ENCODE results near the gene ZFPM1.

The ZFPM1 gene

DNA sequence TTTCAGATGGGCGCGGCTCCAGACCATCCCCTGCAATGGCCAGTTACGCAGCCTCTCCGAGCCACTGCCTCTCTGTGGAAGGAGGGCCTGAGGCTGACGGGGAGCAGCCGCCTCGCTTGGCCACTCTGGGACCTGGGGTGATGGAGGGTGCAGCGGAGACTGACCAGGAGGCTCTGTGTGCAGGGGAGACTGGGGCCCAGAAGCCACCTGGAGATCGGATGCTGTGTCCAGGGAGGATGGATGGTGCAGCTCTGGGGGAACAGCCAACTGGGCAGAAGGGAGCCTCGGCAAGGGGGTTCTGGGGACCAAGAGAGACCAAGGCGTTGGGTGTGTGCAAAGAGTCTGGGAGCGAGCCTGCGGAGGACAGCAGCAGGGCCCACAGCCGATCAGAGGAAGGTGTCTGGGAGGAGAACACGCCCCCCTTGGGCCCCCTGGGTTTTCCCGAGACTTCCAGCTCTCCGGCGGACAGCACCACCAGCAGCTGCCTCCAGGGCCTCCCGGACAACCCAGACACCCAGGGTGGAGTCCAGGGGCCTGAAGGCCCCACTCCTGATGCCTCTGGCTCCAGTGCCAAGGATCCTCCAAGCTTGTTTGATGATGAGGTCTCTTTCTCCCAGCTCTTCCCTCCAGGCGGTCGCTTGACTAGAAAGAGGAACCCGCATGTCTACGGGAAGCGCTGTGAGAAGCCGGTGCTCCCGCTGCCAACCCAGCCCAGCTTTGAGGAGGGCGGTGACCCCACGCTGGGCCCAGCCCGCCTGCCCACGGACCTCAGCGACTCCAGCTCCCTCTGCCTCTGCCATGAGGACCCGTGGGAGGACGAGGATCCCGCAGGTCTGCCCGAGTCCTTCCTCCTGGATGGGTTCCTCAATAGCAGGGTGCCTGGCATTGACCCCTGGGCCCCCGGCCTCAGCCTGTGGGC lies 17.4 kb upstream of the ZFPM1 start:
- no peak for DNase-seq

DNA sequence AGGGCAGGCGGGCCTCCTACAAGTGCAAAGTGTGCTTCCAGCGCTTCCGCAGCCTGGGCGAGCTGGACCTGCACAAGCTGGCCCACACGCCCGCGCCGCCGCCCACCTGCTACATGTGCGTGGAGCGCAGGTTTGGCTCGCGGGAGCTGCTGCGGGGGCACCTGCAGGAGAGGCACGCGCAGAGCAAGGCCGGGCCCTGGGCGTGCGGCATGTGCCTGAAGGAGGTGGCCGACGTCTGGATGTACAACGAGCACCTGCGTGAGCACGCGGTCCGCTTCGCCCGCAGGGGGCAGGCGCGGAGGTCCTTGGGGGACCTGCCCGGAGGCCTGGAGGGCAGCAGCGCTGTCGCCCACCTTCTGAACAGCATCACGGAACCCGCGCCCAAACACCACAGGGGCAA lies 16.3 kb upstream of the ZFPM1 start:
- no peak for DNase-seq

DNA sequence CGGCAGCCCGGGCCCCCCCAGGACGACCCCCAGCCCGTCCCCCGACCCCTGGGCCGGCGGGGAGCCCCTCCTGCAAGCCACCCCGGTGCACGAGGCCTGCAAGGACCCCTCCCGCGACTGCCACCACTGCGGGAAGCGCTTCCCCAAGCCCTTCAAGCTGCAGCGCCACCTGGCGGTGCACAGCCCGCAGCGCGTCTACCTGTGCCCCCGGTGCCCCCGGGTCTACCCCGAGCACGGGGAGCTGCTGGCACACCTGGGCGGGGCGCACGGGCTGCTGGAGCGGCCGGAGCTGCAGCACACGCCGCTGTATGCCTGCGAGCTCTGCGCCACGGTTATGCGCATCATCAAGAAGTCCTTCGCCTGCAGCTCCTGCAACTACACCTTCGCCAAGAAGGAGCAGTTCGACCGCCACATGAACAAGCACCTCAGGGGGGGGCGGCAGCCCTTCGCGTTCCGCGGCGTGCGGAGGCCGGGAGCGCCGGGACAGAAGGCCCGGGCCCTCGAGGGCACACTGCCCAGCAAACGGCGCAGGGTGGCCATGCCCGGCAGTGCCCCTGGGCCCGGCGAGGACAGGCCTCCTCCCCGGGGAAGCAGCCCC lies 15.6 kb upstream of the ZFPM1 start:
- peak; percentile 9 for DNase-seq

GRCh38 chr16:88438084-88438870 lies 14.8 kb upstream of the ZFPM1 start:
- DNase-seq: no peak

DNA sequence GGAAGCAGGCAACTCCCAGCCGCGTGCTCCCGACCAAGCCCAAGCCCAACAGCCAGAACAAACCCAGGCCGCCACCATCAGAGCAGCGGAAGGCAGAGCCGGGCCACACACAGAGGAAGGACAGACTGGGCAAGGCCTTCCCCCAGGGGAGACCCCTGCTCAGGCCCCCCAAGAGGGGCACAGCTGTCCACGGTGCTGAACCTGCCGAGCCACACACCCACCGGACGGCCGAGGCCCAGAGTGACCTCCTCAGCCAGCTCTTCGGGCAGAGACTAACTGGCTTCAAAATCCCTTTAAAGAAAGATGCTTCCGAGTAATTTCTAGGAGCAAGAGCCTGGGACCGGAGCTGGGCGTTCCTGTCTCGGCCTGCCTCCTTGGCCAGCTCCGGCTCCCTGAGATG lies 14.1 kb upstream of the ZFPM1 start:
- DNase-seq: no peak

GRCh38 chr16:88439706-88440105 lies 13.4 kb upstream of the ZFPM1 start:
- DNase-seq: no peak

- no peak for DNase-seq
These were observed 13.0 kb upstream of the ZFPM1 start for GRCh38 chr16:88440111-88440510.

DNA sequence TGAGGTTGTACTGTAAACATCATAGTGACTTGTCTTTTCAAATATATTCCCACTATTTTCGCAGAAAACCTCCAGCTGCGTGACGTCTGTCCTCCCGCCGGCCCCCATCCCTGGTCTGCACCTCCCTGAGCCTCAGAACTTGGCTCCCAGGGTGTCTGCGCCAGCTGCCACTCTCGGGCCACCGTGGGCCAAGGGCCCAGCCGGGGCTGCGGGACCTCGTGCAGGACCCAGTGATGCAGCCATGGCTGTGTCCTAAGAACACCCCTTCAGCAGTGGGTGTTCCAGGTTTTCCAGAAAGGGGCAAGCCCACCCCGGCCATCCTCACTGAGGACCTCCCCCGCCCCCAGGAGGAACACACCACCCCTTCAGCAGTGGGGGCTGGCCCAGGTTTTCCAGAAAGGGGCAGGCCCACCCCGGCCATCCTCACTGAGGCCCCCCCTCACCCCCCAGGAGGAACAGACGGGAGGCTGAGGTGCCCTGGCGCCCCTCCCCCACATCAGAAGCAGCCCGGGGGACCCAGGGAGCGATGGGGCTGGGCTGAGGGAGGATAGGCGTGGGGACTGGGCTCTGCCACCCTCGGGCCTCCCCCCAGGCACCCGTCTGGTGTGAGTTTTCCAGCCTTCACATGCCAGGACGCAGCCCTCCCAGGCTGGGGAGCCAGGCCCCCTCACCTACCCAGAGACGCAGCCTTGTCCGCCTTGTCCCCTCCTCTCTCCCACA lies 12.2 kb upstream of the ZFPM1 start:
- no peak for DNase-seq

GRCh38 chr16:88441460-88441859 lies 11.6 kb upstream of the ZFPM1 start:
- no peak for DNase-seq

DNA sequence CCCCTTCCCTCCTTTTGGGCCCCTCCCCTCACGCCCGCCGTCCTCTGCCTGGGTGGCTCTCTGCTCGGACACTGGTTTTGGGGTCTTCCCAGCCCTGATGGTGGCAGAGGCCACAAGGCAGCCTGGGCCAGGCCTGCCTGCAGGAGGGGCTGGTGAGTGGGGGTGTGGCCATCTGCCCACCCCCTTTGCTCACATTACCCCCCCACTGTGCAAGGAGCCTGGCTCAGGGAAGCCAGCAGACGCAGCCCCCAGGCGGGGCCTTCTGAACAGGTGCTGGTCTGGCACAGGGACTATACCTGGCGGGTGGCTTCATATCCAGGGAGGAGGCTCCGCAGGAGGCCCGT lies 10.7 kb upstream of the ZFPM1 start:
- no peak for DNase-seq

DNA sequence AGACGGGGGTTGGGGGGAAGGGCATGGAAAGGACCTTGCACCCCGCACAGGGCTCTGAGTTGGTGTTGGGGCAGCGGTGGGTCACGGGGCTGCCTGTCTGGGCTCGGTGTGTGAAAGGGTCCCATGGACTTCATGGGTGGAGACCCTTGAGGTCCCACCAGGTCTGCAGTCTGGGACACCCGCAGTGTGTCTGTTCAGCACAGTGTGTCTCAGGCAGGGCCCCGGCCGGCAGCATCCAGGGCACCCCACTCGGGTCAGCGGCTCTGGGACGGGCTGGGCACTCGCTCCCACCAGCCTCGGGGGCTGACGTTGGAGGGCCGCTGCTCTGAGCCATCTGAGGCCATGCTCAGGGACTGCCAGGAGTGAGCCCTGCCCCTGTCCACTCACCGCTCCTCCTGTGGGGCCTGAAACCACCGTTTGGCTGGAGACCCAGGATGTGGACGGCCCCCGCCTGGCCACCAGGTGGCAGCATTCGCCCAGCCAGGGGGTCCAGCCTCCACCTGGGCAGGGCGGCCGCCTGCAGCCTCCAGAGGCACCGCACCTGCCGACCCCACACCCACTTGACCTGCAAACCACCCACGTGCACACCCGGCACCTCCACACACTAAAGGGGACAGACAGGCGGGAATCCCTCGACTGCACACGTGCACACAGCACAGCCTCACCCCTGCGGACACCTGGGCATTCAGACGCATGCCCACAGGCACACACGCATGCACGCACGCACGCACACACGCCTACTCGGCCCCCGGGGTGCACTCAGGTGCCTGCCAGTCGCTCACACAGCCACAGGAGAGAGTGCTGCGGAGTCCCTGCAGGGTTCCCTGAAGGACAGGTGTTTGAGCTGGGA lies 10.1 kb upstream of the ZFPM1 start:
- no peak for DNase-seq

GRCh38 chr16:88444826-88445582 lies 8.1 kb upstream of the ZFPM1 start:
- DNase-seq: no peak

DNA sequence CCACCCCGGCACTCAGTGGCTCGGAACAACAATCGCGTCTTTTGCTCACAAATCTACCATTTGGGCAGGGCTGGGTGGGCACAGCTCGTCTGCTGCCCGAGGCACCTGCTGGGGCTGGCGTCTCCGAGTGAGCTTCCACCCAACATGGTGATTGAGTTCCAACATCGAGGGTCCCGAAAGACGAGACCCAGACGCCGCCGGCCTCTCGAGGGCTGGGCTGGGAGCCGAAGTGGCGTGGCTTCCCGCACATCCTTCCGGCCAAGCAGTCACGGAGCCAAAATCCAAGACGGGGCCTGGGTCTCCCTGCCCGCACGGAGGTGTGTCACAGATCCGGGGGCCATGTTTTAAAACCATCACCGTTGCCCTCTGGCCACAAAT lies 7.5 kb upstream of the ZFPM1 start:
- no peak for DNase-seq

DNA sequence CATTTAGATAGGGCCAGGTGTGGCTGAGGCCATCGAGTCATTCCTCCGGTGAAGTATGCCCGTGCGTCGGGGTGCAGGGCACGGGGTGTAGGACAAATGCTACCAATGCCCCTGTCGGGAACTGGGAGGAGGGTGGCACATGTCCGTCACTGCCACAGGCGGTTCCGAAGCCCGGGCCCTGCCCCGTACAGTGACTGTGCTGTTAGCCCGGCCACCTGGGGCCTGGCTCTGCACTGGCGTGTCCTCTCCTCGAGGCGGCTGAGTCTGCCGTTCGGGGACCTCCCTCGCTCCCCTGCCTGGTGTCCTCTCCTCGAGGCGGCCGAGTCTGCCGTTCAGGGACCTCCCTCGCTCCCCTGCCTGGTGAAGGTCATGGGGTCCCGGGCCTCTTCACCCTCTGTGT lies 7.0 kb upstream of the ZFPM1 start:
- DNase-seq: no peak

GRCh38 chr16:88446736-88447135 lies 6.3 kb upstream of the ZFPM1 start:
- no peak for DNase-seq

- DNase-seq: no peak
These were observed 5.2 kb upstream of the ZFPM1 start for GRCh38 chr16:88447881-88448280.

DNA sequence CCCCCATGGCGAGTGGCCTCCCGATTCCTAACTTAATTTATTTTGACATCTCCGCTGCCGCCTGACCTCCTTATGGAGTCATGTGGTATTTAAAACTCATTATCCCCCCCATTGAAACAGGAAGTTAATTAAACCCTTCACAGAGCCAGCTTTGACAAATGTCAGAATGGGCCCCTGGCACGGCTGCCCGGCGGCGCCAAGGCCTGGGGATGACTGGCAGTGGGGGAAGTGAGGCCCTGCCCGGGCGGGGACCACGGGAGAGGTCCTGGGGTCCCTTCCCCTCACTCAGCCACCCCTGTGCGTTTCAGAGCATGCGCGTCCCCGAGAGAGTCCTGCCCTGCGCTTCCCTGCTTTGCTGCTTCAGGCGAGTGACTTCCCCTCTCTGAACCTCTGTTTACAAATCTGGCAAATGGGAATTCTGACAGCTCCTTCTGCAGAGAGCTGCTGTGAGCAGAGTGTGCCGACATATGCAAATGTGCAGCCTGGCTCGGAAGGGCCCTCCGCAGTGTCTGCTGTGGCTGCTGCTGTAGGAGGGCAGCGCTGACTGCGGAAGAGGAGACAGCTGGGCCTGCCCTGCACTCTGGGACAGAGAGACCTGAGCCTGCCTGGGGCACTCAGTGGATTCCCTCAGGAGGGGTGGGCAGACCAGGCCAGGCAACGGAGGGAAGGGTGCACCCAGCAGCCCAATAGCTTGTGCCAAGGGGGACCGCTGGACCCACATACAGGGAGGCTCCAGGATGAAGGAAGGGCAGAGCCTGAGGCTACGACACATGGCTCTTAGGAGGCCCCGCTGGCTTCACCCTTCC lies 4.4 kb upstream of the ZFPM1 start:
- no peak for DNase-seq

- no peak for DNase-seq
These were observed 3.9 kb upstream of the ZFPM1 start for GRCh38 chr16:88449267-88449561.

DNA sequence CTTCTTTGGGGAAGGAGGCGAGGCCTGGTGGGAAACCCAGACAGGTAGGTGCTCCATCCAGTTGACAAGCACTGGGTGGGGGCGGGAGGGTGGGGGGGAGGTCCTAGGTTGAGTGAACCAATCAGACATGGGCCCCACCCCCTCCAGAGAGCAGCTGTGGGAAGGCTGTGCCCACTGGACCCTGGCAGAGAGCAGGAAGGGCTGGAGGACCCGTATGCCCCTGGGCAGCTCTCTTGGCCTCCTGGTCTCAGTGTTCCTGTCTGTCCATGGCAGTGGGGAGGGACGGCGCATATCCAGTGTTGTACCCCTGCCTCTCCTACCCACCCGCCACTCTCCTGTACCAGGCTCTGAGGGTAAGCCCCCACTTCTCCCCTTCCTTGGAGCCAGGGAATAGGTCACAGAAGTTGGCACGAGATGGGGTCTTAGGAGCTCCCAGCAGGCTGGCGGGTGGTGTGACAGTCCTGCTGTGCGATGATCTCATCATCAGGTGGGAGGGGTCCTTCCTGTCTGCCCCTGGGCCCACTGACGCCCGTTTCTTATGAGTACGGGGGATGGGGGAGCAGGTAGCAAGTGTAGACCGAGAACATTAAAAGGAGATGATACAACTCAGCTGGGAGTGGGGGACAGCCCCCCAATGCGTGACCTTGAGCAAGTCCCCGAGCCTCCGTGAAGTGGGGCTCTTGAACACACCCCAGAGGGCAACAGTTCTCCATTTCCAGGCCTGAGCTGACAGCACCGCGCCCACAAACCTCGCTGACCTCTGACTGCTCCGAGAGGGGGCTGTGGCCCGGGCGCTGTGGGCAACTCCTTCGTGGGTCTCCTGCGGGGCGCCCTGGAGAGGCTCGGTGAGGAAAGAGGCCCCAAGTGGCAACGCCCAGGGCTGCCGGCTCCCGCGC lies 1.2 kb upstream of the ZFPM1 start:
- DNase-seq: no peak
